HG03097 (cell line): ENCODE results near the gene LRRTM4.

Source experiments
- ATAC-seq: cut with Tn5 transposase; IDR thresholded peaks from one replicate; pipeline ENCODE4 v1.9.1; 2021; ENCODE audit not compliant: unreplicated experiment, low FRiP score

The LRRTM4 gene

GRCh38 chr2:77013457-77013856, 508.7 kb downstream of the LRRTM4 start:
- ATAC-seq = no peak

DNA sequence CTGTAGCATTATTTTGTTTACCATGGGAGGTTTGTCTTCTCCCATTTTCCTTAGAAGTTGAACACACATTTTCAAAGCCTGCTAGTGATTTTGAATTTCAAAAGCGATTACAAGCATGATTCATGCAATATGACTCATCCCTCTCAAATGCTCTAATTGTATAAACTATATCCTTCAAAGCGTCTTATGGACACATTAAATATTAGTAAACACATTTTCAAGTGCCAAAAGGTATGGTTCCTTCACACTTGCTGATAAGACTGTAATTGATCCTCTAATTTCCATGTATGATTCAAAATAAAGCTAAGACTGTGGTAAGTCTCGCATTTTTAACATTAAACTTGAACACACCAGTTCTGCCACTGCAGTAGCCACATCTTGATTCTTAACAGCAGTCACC, 512.9 kb downstream of the LRRTM4 start:
- ATAC-seq = no peak

- ATAC-seq = no peak
Measured at GRCh38 chr2:77008853-77009252, 513.3 kb downstream of the LRRTM4 start.

DNA sequence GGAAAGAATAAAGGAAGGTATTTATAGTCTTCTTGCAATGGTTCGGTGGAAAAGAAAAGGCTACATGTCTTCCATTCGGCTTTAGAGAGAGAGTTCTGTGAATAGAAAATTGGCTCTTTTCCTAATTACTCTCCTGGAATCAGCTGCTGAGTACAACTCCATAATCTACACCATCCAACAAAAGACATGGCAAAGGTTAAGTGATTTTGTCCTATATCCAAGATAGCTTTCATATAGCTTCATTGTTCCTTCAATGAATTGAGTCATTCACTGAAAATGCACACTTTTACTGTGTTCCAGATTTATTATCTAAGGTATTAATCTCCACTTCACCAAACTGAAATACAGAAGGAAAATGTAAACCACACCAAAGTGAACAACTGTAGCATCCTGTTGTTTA, 514.5 kb downstream of the LRRTM4 start:
- ATAC-seq = no peak

- ATAC-seq = no peak
Measured at GRCh38 chr2:77005522-77005921, 516.7 kb downstream of the LRRTM4 start.

- no peak for ATAC-seq
Measured at GRCh38 chr2:77001895-77002294, 520.3 kb downstream of the LRRTM4 start.

- no peak for ATAC-seq
Measured at GRCh38 chr2:76998704-76999103, 523.5 kb downstream of the LRRTM4 start.

DNA sequence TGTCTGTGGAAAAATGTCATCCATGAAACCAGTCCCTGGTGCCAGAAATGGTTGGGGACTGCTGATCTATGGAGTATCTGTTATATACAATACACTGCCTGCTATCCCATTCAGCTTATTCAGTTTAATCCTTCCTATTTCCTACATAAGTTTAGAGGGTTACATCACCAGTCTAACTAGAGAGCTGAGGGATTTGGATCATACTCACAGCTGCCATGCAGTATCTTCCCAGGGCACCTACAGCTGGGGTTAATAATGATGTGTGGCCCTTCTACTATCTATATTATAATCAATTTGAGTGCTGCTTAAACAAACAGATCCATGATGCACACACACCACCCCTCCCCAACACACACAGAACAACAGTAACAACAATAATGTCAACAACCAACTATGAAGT, 524.0 kb downstream of the LRRTM4 start:
- ATAC-seq = no peak

DNA sequence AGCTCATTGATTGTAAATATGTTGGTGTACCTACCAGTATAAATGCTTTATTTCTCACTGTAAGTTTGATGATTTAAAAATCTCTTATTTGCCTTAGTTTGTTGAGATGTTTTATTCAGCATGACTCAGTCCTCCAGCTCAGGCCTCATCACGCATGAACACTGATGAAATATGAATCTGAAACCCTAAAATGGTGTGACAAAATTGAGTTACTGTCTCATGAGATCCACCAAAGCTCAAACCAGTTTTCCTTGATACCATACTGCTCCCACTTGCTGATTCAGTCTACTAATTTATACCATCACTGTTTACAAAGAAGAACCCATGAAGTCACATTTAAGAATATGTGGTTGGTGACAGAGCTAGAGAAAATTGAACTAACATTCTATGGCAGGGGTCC, 524.9 kb downstream of the LRRTM4 start:
- ATAC-seq = no peak

DNA sequence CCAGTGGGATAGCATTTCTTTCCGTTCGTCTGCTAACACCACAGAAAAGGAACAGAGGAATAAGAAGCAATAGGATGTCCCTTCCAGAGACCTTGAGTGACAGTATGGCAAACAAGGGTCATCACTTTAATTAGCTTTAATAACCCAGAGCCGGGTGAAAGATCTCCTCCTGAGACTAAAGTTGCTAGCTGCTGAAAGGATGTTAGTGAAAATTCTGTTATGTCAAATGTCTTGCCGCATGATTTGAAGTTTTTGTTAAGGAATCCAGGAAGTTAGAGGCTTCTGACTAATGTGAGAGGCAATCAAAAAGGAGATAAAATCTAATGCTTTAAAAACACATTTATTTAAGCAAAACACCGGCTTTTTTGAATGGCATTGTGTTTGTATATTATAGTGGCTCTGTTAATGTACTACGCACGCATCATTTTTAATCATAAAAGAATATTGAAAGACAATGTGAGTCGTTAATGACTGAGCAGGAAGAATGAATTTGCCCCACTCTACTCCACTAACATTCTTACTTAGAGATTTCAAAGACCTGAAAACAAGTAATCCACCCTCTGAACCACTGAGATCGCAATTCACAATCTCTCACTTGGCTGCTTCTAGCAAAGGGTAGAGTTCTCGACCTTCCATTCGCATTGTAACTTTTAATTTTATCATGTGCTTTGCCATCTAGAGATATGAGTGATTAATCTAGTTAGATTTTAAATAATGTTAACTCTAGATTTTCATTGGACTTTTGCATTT, 536.6 kb downstream of the LRRTM4 start:
- no peak for ATAC-seq

DNA sequence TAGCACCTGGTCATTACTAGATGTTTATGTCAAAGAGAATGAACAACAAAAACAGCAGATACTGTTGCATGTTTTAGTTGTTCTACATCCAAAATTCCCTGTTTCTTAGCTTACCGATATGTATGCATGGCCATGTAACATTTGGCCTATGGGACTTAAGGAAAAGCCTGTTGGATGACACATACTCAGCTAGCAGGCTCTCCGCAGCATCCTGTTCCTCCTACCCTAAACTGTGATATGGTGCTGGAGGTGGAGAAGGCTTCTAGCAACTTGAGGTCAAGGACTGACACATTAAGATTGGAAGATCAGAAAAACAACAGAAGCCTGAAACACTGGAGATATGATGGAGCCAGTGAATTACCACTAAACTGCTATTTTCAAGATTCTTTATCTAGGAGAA, 537.8 kb downstream of the LRRTM4 start:
- no peak for ATAC-seq

DNA sequence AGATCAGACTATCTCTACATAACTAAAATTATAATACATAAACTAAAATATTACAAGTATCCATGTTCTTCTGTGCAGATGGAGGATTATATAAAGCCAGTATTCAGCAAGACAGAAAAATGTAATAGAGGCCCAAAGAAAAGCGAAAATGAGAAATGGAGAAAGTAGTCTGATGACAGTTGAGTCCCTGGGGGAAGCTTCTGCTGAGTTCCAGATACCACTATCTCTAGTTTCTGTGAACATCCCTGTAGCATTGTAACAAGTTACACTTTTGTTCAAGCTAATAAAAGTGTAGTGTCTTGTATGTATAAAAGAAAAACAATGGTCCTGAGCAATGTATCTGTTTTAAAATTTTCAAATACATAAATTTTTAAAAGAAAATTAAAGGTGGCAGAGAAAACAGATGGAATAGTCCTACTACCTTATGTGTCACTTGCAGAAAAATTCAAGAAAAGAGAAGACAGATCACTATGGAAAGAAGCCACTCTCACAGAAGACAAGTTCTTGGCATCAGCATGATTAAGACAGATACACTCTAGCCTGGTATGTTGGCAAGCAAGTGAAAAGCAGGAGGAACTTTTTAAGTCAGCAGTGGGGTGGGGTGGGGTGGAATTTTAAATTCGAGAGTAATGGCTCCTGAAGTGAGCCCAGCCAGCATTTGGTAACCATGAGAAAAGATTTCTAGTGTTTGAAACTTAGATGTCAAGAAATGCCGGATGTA, 541.9 kb downstream of the LRRTM4 start:
- ATAC-seq = no peak

- no peak for ATAC-seq
Measured at GRCh38 chr2:76977846-76978727, 544.1 kb downstream of the LRRTM4 start.

DNA sequence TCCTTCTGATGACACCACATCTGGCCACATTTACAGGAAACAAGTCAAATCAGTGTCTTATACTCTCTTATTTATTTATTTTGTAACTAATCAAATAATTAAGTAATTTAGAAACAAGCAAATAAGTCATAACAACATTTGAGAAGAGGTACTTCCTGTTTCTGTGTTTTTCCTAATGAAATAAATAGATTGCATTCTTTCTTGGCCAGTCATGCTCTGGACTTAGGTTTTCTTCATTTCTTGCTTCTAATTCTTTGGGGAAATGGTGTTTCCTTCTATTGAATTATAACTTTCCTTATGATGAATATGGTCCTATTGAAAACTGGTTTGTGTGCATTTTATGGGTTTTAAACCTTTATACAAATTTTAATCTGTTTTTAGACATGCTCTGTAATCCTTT, 546.4 kb downstream of the LRRTM4 start:
- ATAC-seq = no peak

- ATAC-seq = no peak
Measured at GRCh38 chr2:76973610-76974009, 548.6 kb downstream of the LRRTM4 start.

- ATAC-seq = no peak
Measured at GRCh38 chr2:76965772-76966171, 556.4 kb downstream of the LRRTM4 start.

GRCh38 chr2:76958749-76959148, 563.4 kb downstream of the LRRTM4 start:
- no peak for ATAC-seq

DNA sequence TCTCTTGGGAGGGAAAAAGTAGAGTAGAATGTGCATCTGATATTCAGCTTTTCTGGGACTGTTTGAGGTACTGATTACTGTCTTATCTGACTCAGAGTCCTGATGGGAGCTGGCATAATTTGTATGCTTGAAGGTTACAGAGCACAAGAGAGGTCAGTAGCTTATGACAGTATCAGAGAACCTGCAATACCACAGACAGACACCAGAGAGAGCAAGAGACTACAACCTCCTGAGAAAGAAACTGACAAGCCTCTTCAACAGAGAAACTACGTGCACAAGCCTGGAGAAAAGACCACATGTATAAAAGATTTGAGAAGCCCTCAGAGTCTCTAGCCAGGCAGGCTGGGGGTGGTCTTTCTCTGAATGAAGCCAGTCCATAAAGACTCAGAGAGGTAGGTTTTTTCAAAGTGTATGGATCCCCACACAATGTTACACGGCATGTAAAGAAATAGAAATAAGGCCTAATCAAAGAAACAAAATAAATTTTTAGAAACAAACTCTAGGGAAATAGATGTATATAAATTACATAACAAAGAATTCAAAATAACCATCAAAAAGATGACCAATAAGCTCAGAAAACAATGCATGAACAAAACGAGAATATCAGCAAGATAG, 568.3 kb downstream of the LRRTM4 start:
- ATAC-seq = no peak

DNA sequence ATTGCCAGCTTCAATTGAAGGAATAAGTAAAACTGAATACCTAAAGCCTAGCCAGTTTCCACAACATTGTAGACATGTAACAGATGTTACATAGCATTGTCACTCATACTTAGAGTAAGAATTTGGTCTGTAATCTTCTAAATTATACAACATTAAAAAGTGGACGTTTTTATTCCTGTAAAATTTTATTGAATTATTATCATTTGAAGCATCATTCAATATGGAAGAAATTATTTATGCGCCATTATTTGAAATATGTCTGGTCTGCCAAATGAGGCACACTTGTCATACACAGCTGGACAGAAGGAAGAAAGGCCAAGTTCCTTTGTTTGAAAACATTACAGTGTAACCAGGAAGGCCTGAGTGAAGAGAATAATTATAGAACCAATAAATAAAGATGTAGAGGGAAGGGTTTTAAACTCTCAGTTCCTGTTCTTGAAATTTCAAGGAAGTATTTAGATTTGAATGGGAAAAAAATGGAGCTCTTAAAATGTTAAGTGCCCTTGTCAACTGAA, 575.5 kb downstream of the LRRTM4 start:
- ATAC-seq = no peak

GRCh38 chr2:76940559-76940958, 581.6 kb downstream of the LRRTM4 start:
- ATAC-seq = no peak

DNA sequence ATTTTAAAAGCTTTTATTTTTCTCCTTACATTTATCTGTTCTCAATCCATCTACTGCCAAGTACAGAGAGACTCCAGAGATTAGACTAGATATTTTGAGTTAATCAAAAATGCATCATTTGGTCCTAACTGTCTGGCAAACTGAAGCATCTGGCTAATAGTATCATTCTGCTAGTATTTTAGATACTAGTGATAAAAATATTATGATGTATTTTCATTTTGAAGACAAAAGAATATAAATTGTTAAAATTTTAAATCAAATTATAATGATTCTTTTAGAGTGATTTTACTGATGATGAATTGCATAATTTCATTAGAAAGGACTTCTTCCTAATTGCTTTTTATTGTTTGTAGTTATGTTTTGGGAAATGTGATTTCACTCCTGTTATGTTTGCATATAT, 584.0 kb downstream of the LRRTM4 start:
- no peak for ATAC-seq
